Dedifferentiated amniotic fluid mesenchymal stem cell (primary cell): Measurements from ENCODE around the gene KCNIP3.
A peak's percentile ranks its signal among the peaks of the same experiment; 100 is the strongest.
"Not testable (repeated sequence)": the region's sequence is repeated elsewhere in the genome, so short reads cannot be mapped to it uniquely, and the experiment has no call there.

ENCODE experiments used
- DNase-seq: peaks from one replicate; pipeline ENCODE4 v3.0.0-alpha.2; 2016; ENCODE audit errors: extremely low spot score

KCNIP3 gene

GRCh38 chr2:95383635-95384027, 86.5 kb downstream of the KCNIP3 start:
- DNase-seq, result no peak

- DNase-seq, result no peak
Measured at GRCh38 chr2:95384854-95385569, 87.9 kb downstream of the KCNIP3 start.

GRCh38 chr2:95385570-95385984, 88.4 kb downstream of the KCNIP3 start:
- DNase-seq, result no peak

- no peak for DNase-seq
Measured at GRCh38 chr2:95386031-95386430, 88.9 kb downstream of the KCNIP3 start.

- no peak for DNase-seq
Measured at GRCh38 chr2:95387358-95387757, 90.2 kb downstream of the KCNIP3 start.

GRCh38 chr2:95388091-95388692, 91.0 kb downstream of the KCNIP3 start:
- DNase-seq, result no peak

- DNase-seq, result no peak
Measured at GRCh38 chr2:95388856-95389244, 91.7 kb downstream of the KCNIP3 start.

GRCh38 chr2:95389245-95390119, 92.3 kb downstream of the KCNIP3 start:
- peak; percentile 48 for DNase-seq

GRCh38 chr2:95390272-95390880, 93.2 kb downstream of the KCNIP3 start:
- DNase-seq, result no peak

- DNase-seq, result no peak
Measured at GRCh38 chr2:95390881-95391321, 93.8 kb downstream of the KCNIP3 start.

GRCh38 chr2:95391641-95392310, 94.6 kb downstream of the KCNIP3 start:
- no peak for DNase-seq

GRCh38 chr2:95392320-95392719, 95.2 kb downstream of the KCNIP3 start:
- no peak for DNase-seq

GRCh38 chr2:95392730-95393455, 95.7 kb downstream of the KCNIP3 start:
- DNase-seq, result no peak

GRCh38 chr2:95393901-95394300, 96.8 kb downstream of the KCNIP3 start:
- DNase-seq, result no peak

GRCh38 chr2:95399061-95399460, 101.9 kb downstream of the KCNIP3 start:
- no peak for DNase-seq

GRCh38 chr2:95401480-95401879, 104.3 kb downstream of the KCNIP3 start:
- no peak for DNase-seq

- not testable (repeated sequence) for DNase-seq
Measured at GRCh38 chr2:95402004-95402369, 104.8 kb downstream of the KCNIP3 start.

GRCh38 chr2:95402370-95403203, 105.4 kb downstream of the KCNIP3 start, which contains the start of gene FAHD2A:
Gene FAHD2A (plus strand): TSS chr2:95402708. CDS start chr2:95405559, 2,851 bp downstream.
- peak; percentile 91 for DNase-seq

GRCh38 chr2:95403204-95403721, 106.1 kb downstream of the KCNIP3 start:
- DNase-seq, result peak; percentile 32

- not testable (repeated sequence) for DNase-seq
Measured at GRCh38 chr2:95403824-95404223, 106.7 kb downstream of the KCNIP3 start.
